ENCODE data around the gene PLA2G3.

PLA2G3 gene

GRCh38 chr22:31148953-31149627, 8.8 kb upstream of the PLA2G3 start:
- in situ Hi-C loops (cut with HindIII; ENCODE audit: low sequenced_read_pairs) = no loop called here

GRCh38 chr22:31148488-31148887, 8.2 kb upstream of the PLA2G3 start:
- in situ Hi-C loops (cut with HindIII; ENCODE audit: low sequenced_read_pairs) = no loop called here

GRCh38 chr22:31144223-31144622, 3.9 kb upstream of the PLA2G3 start:
- in situ Hi-C loops (cut with HindIII; ENCODE audit: low sequenced_read_pairs) = no loop called here

DNA sequence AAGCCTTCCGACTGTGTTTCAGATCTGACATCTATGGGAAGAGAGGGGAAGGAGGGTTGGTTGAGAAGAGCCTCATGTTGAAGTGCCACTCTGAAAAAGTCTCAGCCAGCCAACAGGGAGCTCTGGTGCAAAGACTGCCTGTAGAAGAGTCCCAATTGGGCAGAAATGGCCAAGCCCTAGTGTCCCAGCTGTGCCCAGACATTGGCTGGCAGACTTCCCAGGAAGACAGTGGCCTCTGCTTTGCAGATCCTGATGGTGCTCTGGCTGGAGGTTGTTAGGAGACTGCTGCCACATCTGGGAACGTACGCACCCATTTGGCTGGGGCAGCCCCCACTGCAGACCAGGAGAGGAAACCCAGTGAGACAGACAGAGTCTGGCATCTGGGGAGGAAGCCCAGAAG, 3.2 kb upstream of the PLA2G3 start:
- in situ Hi-C loops (cut with HindIII; ENCODE audit: low sequenced_read_pairs) = no loop called here

DNA sequence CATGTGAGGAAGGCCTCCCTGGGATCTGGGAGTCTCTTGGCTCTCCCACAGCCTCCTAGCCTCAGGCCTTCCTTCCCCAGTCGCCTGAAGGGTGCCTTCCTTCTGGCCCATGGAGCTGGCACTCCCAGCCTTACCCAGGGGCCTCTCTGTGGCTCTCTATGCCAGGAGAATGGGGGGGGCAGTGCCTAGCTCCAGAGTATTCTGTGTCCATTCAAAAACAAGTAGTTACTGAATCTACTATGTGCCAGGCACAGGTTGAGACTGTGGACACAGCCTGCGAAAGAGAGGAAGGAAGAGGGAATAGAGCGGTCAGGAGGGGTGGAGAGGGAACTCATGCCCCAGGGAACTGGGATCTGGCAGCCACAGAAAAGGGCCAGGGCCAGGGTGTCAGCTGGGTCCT, 2.7 kb upstream of the PLA2G3 start:
- in situ Hi-C loops (cut with HindIII; ENCODE audit: low sequenced_read_pairs) = no loop called here

- in situ Hi-C loops (cut with HindIII; ENCODE audit: low sequenced_read_pairs) = no loop called here
Measured at GRCh38 chr22:31142285-31142684, 2.0 kb upstream of the PLA2G3 start.

GRCh38 chr22:31141551-31141950, 1.2 kb upstream of the PLA2G3 start:
- in situ Hi-C loops (cut with HindIII; ENCODE audit: low sequenced_read_pairs) = no loop called here

GRCh38 chr22:31140746-31141145, 438 bp upstream of the PLA2G3 start:
- in situ Hi-C loops (cut with HindIII; ENCODE audit: low sequenced_read_pairs) = no loop called here

DNA sequence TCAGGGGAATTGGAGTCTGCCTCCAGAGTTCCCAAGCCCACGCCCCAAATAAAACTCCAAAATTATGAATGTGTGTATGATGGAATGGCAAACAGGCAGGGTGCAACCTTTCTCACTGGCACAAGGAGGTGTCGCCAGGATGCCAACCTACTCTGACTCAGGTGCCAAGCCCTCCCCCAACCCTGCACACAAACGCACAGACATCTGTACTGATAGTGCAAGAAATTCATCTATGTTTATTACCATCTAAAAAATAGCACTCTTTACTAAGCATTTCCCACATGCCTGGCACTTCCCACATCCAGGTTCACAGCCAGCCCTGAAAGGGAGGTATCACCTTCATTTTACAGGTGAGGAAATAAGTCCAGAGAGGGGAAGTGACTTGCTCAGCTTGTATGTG, 1.2 kb downstream of the PLA2G3 start:
- in situ Hi-C loops (cut with HindIII; ENCODE audit: low sequenced_read_pairs) = no loop called here

- in situ Hi-C loops (cut with HindIII; ENCODE audit: low sequenced_read_pairs) = no loop called here
Measured at GRCh38 chr22:31138126-31138525, 2.2 kb downstream of the PLA2G3 start.

- in situ Hi-C loops (cut with HindIII; ENCODE audit: low sequenced_read_pairs) = no loop called here
Measured at GRCh38 chr22:31137721-31138120, 2.6 kb downstream of the PLA2G3 start.

GRCh38 chr22:31136711-31137110, 3.6 kb downstream of the PLA2G3 start:
- in situ Hi-C loops (cut with HindIII; ENCODE audit: low sequenced_read_pairs) = no loop called here

- in situ Hi-C loops (cut with HindIII; ENCODE audit: low sequenced_read_pairs) = no loop called here
Measured at GRCh38 chr22:31136155-31136554, 4.2 kb downstream of the PLA2G3 start.

DNA sequence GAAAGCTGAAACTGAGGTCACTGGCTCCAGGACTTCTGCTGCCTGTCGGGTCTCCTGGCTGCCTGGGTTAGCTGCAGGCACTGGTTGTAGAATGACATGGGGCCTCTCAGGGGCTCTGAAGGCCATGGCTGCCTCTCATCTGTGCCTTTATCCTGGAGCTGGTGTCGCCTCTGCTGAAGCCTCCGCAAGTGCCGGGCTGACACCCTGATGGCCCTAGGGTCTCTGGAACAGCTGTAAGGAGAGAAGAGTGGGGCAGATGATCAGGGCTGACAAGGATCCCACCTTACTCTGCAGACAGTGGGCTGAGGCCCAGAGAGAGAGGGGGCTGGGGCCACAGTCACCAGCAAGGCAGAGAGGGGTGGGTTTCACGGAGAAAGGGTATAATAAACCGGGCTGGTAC, 4.6 kb downstream of the PLA2G3 start:
- in situ Hi-C loops (cut with HindIII; ENCODE audit: low sequenced_read_pairs) = no loop called here

GRCh38 chr22:31134688-31135087, 5.6 kb downstream of the PLA2G3 start:
- in situ Hi-C loops (cut with HindIII; ENCODE audit: low sequenced_read_pairs) = no loop called here

GRCh38 chr22:31133911-31134310, 6.4 kb downstream of the PLA2G3 start:
- in situ Hi-C loops (cut with HindIII; ENCODE audit: low sequenced_read_pairs) = no loop called here

DNA sequence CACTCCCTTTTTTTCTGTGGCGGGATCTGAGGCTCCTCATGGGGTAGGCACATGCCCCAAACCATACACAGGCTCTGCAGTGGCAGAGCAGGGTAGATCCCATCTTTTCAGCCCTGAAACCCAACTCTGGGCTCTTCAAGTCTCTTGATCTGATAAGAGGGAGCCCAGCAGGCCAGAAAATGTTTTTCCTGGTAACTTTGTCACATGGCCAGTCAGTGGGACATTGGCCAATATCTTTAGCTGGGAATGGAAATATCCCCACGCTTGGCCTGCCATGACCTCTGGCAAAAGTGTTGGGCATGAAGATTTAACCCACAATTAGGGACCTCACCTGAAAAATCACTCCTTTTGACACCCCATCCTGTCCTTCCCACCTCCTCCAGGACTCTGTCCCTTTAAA, 9.4 kb downstream of the PLA2G3 start:
- in situ Hi-C loops (cut with HindIII; ENCODE audit: low sequenced_read_pairs) = no loop called here

DNA sequence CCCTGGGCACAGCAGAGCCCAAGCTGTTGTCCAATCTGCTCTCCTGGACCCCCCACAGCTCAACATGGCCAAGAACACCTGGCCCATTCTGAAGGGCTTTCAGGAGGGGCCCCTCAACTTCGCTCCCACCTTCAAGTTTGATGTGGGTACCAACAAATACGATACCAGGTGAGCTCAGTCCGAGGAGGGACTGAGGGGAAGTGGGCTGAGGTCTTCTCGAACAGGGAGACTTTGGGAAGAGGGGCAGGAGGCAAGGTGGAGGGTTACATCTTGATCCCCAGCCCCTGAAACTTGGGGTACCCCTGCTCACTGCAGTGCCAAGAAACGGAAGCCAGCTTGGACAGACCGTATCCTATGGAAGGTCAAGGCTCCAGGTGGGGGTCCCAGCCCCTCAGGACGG, 12.2 kb downstream of the PLA2G3 start:
- in situ Hi-C loops (cut with HindIII; ENCODE audit: low sequenced_read_pairs) = no loop called here

DNA sequence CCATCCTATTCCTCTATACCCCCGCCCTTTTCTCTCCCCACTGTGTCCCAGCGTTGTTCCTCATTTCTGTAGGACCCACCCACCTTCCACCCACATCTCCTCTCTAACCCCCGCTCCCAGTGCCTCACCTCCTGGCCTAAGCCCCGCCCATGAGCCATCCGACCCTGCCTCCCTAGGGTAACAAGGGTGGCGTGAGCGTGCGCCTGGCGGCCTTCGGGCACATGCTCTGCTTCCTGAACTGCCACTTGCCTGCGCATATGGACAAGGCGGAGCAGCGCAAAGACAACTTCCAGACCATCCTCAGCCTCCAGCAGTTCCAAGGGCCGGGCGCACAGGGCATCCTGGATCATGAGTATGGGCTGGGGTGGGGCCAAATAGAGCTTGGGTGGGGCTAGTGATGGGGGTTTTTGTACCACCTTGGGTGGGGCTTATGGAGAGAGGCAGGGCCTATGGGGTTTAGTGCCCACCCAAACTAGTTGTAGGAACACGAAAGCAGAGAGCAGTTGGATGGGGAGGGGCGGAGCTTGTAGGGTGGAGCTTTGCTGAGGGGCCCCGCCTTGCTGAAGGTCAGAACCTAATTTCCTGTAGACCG, 13.0 kb downstream of the PLA2G3 start:
- in situ Hi-C loops (cut with HindIII; ENCODE audit: low sequenced_read_pairs) = no loop called here

- in situ Hi-C loops (cut with HindIII; ENCODE audit: low sequenced_read_pairs) = no loop called here
Measured at GRCh38 chr22:31126869-31127175, 13.5 kb downstream of the PLA2G3 start.

- in situ Hi-C loops (cut with HindIII; ENCODE audit: low sequenced_read_pairs) = no loop called here
Measured at GRCh38 chr22:31126128-31126868, 14.0 kb downstream of the PLA2G3 start.

GRCh38 chr22:31125521-31126117, 14.7 kb downstream of the PLA2G3 start:
- in situ Hi-C loops (cut with HindIII; ENCODE audit: low sequenced_read_pairs) = no loop called here

Data from DLD1 (cell line).